WI38 (cell line): ENCODE data around the gene ACVR2B.
A peak's percentile ranks its signal among the peaks of the same experiment; 100 is the strongest.

Source experiments
- H3K4me3 ChIP-seq: 2 replicates; pipeline ENCODE4 v1.5.1; 2011; ENCODE audit warnings: low read depth, mild to moderate bottlenecking, control low read depth, low read length
- TF ChIP-seq, protein P1 (sequence below): IDR thresholded peaks from 2 replicates; pipeline ENCODE4 v1.5.1; 2012; ENCODE audit warnings: low read depth, mild to moderate bottlenecking, control low read depth, low read length

Gene ACVR2B

DNA sequence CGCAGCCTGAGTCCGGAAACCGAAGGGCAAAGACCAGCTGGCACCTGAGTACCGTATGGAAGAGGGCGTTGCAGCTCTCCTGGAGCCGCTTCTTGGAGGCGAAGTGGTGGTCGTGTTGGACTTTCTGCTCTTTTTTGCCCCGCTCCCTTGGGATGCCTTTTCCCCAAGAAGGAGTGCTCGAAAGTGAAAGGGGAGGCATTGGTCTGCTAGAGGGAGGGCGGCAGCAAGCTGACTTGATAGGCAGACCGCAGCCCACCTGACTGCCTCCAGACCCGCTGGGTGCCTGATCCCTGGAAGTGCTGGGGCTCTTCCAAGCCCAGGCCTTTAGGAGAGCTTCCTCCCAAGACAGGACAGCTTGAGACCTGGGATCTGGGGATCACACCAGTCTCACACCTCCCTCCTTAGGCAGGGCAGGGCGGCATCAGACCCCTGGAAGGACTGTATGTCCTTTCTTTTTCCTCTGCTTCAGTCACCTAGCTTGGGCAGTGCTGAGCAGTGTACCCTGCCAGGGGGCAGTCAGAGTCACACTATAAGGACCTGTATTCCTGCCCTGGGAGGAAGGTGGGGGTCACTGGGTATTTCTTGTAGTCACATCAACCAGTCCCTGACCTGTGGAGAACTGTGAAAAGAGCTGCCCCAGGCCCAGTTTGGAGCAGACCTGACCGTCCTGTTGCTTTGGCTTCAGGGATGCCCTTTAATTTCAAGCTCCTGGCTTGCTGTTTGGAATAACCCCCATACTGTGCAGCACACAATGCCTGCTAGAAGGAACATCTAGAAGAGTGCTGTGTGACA, 2.1 kb downstream of the ACVR2B start:
- peak overlapping the region; percentile 73 for H3K4me3 ChIP-seq
- TF ChIP-seq, protein P1, sequence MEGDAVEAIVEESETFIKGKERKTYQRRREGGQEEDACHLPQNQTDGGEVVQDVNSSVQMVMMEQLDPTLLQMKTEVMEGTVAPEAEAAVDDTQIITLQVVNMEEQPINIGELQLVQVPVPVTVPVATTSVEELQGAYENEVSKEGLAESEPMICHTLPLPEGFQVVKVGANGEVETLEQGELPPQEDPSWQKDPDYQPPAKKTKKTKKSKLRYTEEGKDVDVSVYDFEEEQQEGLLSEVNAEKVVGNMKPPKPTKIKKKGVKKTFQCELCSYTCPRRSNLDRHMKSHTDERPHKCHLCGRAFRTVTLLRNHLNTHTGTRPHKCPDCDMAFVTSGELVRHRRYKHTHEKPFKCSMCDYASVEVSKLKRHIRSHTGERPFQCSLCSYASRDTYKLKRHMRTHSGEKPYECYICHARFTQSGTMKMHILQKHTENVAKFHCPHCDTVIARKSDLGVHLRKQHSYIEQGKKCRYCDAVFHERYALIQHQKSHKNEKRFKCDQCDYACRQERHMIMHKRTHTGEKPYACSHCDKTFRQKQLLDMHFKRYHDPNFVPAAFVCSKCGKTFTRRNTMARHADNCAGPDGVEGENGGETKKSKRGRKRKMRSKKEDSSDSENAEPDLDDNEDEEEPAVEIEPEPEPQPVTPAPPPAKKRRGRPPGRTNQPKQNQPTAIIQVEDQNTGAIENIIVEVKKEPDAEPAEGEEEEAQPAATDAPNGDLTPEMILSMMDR, result no peak

DNA sequence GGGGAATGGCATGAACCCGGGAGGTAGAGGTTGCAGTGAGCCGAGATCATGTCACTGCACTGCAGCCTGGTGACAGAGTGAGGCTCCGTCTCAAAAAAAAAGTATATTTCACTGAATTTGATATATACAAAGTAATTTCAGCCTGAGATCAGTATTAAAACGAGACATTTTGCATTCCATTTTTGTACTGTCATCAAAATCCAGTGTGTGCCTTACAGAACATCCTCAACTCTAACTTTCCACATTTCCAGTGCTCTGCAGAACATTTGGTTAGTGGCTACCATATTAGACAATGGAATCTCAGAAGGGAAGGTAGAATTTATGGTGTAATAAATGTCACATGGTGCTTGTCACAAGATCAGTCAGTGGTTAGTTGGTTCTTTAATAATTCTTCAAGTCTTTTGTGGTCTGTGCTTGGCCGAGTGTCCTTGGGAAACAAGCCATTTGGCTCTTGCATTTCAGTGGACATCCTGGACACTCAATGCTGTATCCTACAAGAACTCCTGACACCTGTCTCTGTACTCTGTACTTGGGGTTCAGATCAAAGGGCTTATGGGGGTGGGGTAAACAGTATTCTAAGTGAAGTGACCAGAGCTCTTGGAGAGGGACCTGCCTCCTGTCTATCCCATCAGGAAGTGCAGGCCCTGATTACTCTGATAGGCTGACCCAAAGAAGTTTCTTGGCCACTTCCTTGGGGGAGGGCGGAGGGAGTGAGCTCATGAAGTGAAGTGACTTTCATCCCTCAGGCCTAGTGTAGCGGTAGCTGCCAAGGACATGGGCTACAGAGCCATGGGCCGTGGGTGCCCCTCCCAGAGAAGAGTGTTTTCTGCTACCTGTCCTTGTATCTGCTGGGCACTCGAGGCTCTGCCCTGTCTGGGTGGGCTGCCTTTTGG, 3.7 kb downstream of the ACVR2B start:
- H3K4me3 ChIP-seq, result no peak overlapping the region
- TF ChIP-seq, protein P1, result no peak

DNA sequence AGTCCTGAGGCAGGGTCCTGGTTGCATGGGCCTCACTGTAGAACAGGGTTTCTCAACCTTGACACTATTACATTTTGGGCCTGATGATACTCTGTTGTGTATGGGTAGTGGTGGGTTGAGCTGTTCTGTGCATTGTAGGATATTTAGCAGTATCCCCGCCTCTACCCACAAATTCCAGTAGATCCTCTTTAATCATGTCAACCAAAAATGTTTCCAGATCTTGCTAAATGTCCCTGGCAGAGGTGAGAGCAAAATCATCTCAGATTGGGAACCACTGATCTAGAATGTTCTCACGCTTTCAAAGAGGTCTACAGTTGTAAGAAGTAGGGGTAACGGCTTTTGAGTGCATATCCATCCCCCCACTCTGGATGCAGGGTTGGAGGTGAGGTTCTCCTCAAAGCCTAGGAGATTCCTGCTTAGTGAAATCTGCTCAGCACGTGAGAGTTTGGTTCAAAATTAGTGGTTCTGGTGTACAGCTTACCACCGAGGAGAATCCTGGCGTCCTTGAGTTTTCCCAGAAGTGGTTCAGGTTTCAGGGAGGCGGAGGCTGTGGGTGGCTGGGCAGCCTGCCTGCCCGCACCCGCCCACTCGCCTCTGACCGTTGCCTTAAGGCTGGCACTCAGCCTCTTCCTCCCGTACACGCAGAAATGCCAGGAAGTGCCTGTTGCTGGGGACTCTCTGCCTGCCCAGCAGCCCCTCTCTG, 5.3 kb downstream of the ACVR2B start:
- TF ChIP-seq, protein P1, result no peak
- no peak overlapping the region for H3K4me3 ChIP-seq

DNA sequence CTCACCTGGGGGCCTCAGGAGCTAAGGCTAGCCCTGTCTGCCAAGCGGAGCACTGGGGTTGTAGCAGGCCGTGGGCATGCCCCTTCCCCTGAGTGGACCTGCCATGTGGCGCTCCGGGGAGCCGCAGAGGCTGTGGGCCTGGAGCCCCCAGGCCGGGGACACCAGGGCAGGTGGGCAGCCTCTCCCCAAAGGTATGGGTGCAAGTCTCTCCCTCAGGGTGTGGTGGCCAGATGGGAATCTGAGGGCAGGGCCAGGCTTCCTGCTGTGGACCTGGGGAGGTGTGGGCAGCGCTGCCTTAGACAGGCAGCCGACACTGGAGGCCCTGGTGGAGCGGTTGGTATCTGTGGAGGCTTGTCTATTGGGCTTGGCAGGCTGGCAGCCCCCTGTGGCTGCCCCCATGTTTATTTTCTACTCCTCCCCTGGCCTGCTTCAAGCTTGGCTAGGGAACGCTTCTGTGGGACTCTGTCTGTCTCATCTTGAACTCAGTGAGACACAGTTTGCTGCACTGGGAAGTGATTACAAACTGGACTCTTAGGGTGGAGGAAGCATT, 5.9 kb downstream of the ACVR2B start:
- no peak overlapping the region for H3K4me3 ChIP-seq
- TF ChIP-seq, protein P1, result no peak

DNA sequence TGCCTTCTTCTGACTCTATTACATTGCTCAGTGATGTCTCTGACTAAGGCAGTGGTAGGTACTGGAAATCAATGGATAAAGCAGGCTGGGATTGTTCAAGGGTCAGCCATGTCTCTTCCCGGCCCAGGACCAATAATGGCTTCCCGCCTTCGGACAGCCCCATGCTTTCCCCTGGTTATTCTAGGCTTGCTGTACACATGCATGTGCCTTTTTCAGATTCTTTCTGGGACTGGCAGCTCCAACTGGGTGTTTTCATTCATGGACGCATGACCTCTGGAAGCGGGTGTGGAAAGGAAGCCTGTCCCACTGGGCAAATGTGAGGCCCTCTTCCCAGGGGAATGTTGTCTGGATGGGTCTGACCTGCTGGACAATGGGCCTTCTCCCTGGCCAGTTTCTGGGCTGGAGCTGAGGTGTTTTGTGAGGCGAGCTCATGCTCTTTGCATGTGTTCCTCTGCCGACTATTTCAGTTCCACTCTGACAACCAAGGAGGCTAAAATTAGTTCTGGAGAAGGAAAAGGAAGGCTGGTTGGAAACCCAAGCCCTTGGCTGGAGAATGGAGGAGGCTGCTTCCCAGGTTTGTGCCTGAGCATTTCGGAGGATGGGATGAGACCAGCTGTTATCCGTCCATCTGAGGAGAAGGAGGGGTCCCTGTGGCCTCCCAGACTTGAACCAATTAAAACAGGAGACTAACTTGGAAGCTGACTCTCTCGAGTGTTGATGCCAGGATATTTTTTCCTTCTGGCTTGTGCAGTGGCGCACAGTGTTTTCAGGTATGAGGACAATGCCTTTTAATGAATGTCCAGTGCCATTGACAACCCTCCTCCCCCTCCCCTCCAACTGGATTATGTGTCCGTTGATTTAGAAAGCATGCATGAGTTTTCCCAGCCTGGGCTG, 6.9 kb downstream of the ACVR2B start:
- TF ChIP-seq, protein P1, result no peak
- H3K4me3 ChIP-seq, result no peak overlapping the region

DNA sequence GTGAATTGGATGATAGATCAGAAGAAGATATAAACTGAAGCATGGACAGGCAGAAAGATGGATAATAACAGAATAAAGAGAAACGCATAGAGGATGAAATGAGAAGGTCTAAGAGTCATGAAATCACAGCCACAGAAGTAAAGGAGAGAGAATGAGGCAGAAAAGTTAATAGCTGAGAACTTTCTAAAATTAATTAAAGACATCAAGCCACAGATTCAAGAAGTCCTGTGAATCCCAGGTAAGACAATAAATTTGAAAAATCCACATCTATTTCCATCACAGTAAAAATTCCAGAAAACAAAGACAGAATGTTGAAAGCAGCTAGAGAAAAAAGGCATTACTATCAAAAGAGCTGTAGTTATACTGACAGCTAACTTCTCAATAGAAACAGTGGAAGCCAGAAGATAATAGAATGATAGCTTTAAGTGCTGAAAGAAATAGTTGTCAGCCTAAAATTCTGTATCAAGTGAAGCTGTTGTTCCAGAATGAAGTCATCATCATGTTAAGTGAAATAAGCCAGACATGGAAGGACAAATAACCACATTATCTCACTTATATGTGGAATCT, 12.0 kb downstream of the ACVR2B start:
- H3K4me3 ChIP-seq, result no peak overlapping the region
- TF ChIP-seq, protein P1, result no peak
